HFFc6 (cell line): ENCODE measurements around the gene FNDC3A. TPM values are rescaled to one million over a fixed set of nuclear protein-coding genes. Genes with fewer than 3 reads are reported as not detected.

ENCODE experiments used
- DNase-seq: peaks from one replicate; pipeline ENCODE4 v3.0.0-alpha.2; 2018
- H3K27ac Mint-ChIP-seq: 2 replicates; pipeline ENCODE4 v1.8.0; 2020; ENCODE audit warnings: mild to moderate bottlenecking, mixed read lengths
- H3K27me3 Mint-ChIP-seq: 2 replicates; pipeline ENCODE4 v1.8.0; 2021; ENCODE audit warnings: mild to moderate bottlenecking, moderate library complexity, mixed read lengths; ENCODE audit not compliant: insufficient read depth
- H3K36me3 Mint-ChIP-seq: 2 replicates; pipeline ENCODE4 v1.8.0; 2021; ENCODE audit warnings: low read depth, mixed read lengths
- H3K4me1 Mint-ChIP-seq: 2 replicates; pipeline ENCODE4 v1.8.0; 2020; ENCODE audit warnings: low read depth, mixed read lengths
- H3K4me3 Mint-ChIP-seq: 2 replicates; pipeline ENCODE4 v1.8.0; 2020; ENCODE audit warnings: mild to moderate bottlenecking, moderate library complexity, mixed read lengths
- H3K9me3 Mint-ChIP-seq: 2 replicates; pipeline ENCODE4 v1.8.0; 2020; ENCODE audit warnings: mild to moderate bottlenecking, mixed read lengths
- CTCF ChIP-seq: fragments of 200-600 bp; sonication (generic); IDR thresholded peaks from 2 replicates; pipeline ENCODE4 v1.5.0; 2021; ENCODE audit warnings: antibody characterized with exemption, mild to moderate bottlenecking
- total RNA-seq, 6 experiments: library from RNA; stranded (reverse); fragmentation: NEBNext Ultra II Directional; extraction: Animal tissue kit (Norgen Biotek cat#: 25700); gene quantifications; 2 replicates in 1 of 6; 3 replicates in 5 of 6; pipeline ENCODE4 v1.2.3, GENCODE V29; 2021

The FNDC3A gene
- total RNA-seq, 6 experiments from 2014 or later = 60.3 to 73.8 (median 67.9) TPM

GRCh38 chr13:49190901-49191300 lies 215.2 kb downstream of the FNDC3A start:
- Mint-ChIP-seq H3K36me3 (peaks cover 28% of the 10 kb centered on the region), H3K4me3 (no peak overlapping the region), H3K27me3 (no peaks in the 10 kb centered on the region), H3K4me1 (no peaks in the 10 kb centered on the region), H3K9me3 (no peaks in the 10 kb centered on the region), H3K27ac (no peak overlapping the region)
- no peak for DNase-seq
- no peak for TF ChIP-seq CTCF

- peaks cover 2% of the 10 kb centered on the region; the same call in 1 of the 2 replicates for H3K27me3 Mint-ChIP-seq
- DNase-seq = no peak
- no peak for TF ChIP-seq CTCF
- no peak overlapping the region for H3K4me3 Mint-ChIP-seq
- no peak overlapping the region for H3K27ac Mint-ChIP-seq
- no peaks in the 10 kb centered on the region for H3K9me3 Mint-ChIP-seq
- H3K36me3 Mint-ChIP-seq = peaks cover 37% of the 10 kb centered on the region
- H3K4me1 Mint-ChIP-seq = no peaks in the 10 kb centered on the region
These were observed 230.9 kb downstream of the FNDC3A start for GRCh38 chr13:49206641-49207040.

- Mint-ChIP-seq H3K9me3 (no peaks in the 10 kb centered on the region), H3K36me3 (peaks cover 42% of the 10 kb centered on the region), H3K4me3 (no peak overlapping the region)
These were observed 232.9 kb downstream of the FNDC3A start for GRCh38 chr13:49208619-49209018.

GRCh38 chr13:49210114-49210513 lies 234.4 kb downstream of the FNDC3A start:
- peaks cover 16% of the 10 kb centered on the region for H3K4me1 Mint-ChIP-seq
- H3K27ac Mint-ChIP-seq = no peak overlapping the region
- peaks cover 2% of the 10 kb centered on the region; the same call in 1 of the 2 replicates for H3K27me3 Mint-ChIP-seq
- no peak overlapping the region for H3K4me3 Mint-ChIP-seq
- DNase-seq = no peak
- H3K36me3 Mint-ChIP-seq = peaks cover 36% of the 10 kb centered on the region
- H3K9me3 Mint-ChIP-seq = no peaks in the 10 kb centered on the region
- no peak for TF ChIP-seq CTCF

More at GRCh38 chr13:49208619-49209018, 232.9 kb downstream of the FNDC3A start:
- no peak for TF ChIP-seq CTCF
- DNase-seq = no peak
- no peak overlapping the region for H3K27ac Mint-ChIP-seq
- H3K27me3 Mint-ChIP-seq = peaks cover 2% of the 10 kb centered on the region; the same call in 1 of the 2 replicates
- peaks cover 1% of the 10 kb centered on the region for H3K4me1 Mint-ChIP-seq

GRCh38 chr13:49210669-49211068 lies 235.0 kb downstream of the FNDC3A start:
- peaks cover 35% of the 10 kb centered on the region for H3K36me3 Mint-ChIP-seq

More at GRCh38 chr13:49210669-49211068, 235.0 kb downstream of the FNDC3A start:
- Mint-ChIP-seq H3K4me1 (peaks cover 17% of the 10 kb centered on the region), H3K4me3 (no peak overlapping the region), H3K9me3 (no peaks in the 10 kb centered on the region), H3K27me3 (peaks cover 2% of the 10 kb centered on the region; the same call in 1 of the 2 replicates), H3K27ac (no peak overlapping the region)
- DNase-seq = no peak
- no peak for TF ChIP-seq CTCF
